HG02798 (cell line): Measurements from ENCODE around the gene LITAFD.
A peak's percentile ranks its signal among the peaks of the same experiment; 100 is the strongest.
"Not testable (repeated sequence)": the region's sequence is repeated elsewhere in the genome, so short reads cannot be mapped to it uniquely, and the experiment has no call there.

Experiments used
- ATAC-seq: cut with Tn5 transposase; IDR thresholded peaks from one replicate; pipeline ENCODE4 v1.9.1; 2021; ENCODE audit warnings: mild to moderate bottlenecking; ENCODE audit not compliant: unreplicated experiment, poor library complexity

The LITAFD gene

DNA sequence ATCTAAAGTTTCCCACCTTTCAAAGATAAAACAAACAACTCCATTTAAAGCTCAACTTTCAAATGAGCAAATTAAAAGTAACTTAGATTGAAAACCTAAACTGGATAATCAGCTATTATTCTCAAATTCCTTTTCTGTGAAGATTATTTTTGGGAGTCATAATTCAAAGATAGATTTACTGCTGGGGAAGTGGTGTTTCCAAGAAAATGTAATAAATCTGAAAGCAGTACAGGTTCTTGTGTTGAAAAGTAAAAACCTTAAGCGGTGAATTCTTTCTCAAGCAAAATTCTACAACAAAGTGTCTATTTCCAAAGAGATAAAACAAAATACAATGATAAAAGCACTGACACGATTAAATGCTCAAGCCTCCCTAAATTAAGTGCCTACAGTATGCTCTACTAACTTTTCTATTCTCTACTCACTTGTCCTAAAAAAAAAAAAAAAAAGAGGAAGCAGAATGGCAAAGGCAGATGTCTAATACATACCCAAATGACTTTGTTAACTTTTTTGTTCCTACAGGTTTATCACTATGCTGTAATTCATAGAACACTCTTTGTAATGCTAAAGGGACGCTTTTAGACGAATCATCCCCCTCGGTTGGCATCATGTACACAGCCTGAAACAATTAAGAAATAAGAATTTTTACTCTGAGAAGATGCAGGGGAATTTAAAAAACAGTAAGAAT, 34.5 kb downstream of the LITAFD start:
- no peak for ATAC-seq

DNA sequence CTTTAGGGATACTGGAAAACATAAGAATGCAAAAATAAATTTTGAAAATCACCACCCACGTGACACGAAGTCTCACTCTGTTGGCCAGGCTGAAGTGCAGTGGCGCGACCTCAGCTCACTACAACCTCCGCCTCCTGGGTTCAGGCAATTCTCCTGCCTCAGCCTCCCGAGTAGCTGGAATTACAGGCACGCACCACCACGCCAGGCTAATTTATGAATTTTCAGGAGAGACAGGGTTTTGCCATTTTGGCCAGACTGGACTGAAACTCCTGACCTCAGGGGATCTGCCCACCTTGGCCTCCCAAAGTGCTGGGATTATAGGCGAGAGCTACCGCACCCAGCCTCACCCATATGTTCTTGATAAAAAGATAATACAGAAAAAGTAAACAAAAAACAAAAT, 35.2 kb downstream of the LITAFD start:
- ATAC-seq: not testable (repeated sequence)

DNA sequence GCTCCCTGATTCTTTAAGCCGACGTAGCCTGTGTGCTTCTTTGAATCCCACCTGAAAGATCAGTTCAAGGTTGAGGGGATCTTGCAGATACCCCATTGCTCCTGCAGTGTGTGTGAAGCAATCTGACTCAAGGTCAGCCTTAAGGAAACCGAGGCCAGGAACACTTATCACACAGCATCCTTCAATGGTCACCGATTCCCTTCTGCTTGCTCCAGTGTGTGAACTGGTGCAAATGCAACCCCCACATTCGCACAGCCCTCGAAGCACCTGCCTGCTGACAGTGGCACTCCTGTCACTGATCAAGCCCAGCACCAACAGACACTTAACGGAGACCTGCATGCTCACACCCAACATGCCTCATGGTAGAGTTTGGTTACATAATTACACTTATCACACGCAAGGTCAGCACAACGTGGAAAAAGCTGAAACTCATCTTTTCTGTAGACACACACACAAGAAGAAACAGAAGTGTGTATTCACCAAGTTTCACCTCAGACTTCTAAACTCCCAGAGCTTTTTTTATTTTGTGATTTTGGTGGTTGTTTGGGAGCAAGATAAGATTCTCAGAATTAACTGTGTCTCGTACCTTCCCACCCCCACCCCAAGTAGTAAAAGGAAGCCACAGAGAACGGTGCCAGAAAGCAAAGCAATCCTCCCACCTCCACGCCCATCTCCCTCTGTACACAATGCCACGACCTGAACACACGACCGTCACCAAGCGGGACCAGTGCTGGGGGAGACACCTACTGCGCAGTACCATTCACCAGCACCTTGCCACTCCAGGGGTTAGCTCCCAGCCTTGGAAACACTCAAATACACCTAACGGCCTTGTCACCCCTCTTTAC, 37.2 kb downstream of the LITAFD start:
- ATAC-seq: no peak

DNA sequence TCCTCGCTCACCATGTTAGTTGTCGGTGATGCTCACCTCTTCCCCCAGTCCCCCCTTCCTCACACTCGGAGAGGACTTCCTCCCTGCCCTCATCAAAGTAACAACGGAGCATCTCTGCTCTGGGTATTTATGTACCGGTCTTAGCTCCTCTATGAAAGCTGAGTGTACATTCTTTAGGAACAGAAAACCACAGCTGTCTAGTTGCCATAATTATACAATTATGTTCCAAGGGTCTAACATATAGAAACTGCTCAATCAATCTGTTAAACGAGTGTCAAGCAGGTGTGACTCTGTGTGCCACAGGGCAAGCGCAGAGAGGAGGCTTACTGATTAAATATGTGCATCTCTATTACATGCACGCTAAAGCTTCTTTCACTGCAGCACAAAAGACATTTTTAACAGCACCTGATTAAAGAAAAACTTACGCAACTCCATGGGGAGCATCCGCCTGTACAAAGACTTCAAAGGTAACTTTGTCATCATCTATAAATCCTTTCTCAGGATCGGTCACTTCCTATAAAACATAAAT, 37.8 kb downstream of the LITAFD start:
- ATAC-seq: no peak

DNA sequence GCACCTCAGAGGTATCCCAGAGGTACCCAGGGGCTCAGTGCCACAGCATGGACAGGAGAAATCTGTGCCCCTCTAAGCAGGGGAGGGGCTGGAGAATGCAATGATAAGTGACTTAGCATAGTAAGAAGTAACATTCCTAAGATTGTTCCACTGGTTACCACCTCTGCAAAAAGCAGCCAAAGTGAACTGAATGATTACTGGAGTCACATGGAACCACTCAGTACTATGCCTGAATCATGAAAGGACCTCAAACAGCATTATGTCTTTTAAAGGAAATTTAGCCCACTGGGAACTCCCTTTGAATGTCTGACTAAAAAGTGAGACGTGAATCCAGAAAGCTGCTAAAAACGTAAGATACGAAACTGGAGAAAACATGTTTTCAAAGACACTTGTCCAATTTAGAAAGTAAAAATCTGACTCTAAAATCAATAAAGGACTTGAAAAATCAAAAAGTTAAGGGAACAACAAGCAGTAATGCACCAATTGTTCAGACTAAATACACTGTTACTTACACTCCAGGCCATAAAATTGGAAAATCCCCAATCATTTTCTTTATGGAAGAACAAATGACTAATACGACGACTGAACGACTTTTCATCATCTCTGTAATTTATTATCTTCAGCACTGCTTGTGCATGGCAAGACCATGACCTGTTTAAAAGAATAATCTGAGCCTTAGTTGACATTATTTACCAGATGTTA, 38.6 kb downstream of the LITAFD start:
- no peak for ATAC-seq

DNA sequence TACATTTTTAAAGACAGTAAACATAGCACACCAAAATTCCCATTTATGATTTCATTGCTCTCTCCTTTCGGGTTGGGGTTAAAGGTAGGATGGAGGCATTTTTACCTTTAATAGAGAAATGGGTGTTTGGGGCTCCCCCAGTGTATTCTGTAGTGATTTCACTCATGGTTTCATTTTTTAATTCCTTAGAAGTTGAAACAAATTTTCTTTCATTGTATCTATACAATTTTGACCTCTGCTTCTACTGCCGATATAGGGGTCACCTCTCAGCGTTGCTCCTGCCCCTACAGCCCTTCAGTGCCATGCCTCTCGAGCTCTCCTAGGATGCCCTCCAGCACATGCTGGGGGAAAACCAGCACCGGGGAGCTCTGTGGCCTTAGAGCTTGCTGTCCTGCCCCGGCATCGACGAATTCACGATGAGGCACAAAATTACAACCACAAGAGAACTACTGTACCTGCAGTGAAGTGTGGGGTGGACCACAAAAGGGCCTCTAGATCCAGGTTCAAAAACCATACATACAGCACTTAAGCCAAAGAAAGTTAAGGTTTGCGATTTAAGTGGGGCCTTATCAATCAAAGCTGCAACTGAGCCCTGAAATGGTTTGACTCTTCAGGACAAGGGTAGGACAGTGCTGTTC, 39.3 kb downstream of the LITAFD start:
- no peak for ATAC-seq

DNA sequence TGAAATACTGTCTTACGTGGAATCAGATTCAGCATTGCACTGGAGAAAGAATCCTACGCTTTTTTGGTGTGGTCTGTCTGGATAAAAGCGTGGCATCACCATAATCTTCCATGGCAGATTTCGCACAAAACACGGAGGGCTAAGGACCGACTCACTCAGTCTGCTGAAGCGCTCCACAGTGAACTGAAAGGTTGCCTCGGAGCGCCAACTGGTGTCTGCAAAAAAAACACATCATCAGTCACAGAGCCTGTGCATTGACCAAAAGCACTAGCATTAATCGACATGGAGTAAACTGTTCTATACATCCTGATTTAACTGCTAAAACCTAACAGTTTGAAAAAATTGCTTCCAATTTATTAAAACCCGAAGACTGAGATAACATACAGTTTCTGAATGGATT, 41.0 kb downstream of the LITAFD start:
- ATAC-seq: no peak

DNA sequence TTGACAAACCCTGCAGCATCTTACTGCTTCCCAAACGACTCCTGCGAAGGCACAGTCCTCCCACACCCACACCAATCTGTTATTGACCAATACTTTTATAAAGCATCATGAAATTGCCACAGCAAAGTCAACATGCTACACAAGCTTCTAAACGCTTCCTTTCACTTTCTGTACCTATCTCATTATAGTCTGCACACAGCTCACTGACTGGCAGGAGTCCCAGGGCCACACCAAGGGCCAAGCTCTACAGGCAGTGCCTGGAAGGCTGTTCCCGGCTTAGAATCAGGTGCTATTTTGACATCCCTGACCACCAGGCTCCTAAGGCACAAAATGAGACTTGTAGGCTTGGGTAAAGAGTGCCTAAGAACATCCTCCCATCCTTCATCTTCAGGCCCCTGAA, 42.1 kb downstream of the LITAFD start:
- peak; percentile 44 for ATAC-seq

DNA sequence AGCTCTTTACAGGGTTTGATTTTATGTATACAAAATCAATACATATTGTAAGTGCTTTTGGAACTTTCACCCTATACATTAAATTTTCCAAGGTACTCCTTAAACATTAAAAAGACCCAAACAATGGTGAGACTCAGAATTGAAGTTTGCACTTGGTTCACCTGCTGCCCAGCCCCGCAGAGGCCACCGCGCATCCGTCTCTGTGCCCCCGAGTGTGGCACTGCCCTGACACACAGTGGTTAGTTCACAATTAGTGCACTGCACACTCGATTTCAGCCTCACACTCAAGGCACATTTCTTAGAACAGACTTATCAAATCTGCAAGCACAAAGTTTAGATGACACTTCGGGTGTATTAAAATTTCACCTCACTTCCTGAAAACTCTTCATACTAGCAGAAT, 43.3 kb downstream of the LITAFD start:
- no peak for ATAC-seq

DNA sequence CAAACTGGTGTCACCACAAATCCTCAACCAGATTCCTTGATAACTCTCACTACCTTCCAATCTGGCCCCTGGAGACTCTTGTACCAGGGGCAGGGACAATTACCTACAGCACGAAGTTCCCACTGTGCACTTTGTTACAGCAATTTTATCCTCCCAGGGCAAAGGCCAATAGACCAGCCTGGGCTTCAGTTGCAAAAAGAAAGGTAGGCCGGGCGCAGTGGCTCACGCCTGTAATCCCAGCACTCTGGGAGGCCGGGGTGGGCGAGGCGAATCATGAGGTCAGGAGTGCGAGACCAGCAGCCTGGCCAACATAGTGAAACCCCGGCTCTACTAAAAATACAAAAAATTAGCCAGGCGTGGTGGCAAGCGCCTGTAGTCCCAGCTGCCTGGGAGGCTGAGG, 44.7 kb downstream of the LITAFD start:
- no peak for ATAC-seq

DNA sequence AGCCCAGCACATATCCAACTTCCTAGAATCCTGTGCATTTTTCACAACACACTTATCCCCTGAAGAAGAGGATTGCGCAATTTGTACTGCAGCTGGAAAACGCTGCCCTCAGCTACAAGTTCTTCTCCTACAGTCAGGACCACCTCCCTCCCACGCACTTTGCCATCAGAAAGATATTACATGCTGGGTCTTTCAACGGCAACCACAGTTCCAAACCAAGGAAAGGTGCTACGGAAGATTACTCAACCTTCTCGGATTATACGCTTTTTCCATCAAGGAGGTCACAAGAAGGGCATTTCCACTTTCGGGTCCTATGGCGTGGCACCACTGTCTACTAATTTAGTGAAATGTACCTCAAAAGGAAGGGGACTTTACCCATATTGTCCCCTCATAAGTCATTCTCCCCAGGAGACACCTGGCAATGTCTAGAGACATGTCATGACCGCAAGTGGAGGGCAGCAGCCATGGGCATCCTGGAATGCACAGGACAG, 46.4 kb downstream of the LITAFD start:
- peak; percentile 49 for ATAC-seq

DNA sequence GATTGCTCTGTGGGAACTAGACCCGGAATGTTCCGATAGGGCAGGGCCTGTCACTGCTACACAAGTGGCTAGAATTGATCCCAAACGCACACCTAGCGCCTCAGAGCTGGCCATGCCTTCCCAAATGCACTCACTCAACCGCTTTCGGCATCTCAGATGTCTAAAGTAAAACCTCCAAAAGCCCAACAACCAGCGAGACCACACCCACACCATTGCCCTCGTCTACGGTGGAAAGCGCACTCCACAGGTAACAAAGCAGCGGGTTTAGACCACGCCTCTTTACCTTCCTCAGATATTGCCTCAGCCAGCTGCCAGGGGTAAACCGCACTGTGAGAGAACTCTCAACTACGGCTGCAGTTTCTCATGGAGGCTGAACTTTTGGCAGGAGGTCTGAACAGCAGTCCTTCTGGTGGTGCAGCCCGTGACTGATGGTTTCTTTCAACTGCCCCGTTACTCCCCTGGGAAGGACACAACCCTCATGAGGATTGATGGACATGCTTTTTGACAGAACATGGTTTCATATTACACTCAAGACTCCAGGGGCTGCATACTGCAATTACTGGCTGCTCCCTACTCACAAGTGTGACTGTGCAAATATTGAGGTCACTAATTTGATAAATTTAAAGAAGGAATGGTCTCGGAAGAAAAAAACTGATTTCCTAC, 47.1 kb downstream of the LITAFD start:
- peak; percentile 48 for ATAC-seq

DNA sequence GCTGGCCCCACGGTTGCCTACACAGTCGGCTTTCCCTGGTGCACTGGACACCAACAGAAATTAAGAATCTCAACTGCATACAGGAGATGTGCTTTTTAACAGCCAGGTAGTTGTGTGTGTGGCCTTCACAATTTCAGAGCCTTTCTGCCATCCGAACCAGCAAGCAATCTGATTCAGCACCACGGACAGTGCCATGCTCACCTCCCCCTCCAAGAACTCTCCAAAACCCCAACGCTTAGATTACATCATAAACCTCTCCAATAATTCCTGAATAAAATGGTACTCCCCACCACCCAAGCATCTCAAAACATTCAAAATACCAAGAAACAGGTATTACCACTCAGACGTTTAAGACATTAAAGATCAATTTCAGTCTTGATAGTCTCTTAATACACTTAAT, 49.7 kb downstream of the LITAFD start:
- no peak for ATAC-seq

DNA sequence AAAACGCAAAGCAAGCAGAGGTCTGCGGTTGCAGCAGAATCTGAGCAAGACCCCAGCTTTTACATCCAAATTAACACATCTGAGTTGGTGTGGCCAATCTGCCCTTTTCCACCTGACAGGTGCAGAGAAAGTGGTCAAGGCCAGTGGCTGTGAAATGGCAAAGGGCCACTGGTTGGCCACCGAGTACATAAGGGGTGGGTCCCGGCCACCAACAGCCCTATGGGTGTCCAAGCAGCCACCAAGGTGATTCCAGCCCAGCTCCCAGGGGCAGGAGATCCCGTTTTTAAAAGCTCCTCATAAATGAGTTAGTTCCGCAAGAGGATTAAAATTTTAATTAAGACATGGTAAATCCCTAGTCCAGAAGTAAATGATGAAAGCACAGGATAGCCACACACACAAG, 52.5 kb downstream of the LITAFD start:
- ATAC-seq: no peak
